Measurements from ENCODE around the gene CAMK2D.
A peak's percentile ranks its signal among the peaks of the same experiment; 100 is the strongest.
"Not testable (repeated sequence)": the region's sequence is repeated elsewhere in the genome, so short reads cannot be mapped to it uniquely, and the experiment has no call there.

CAMK2D gene

GRCh38 chr4:113766882-113767281, 5.3 kb upstream of the CAMK2D start:
- DNase-seq (ENCODE audit: insufficient read length, low spot score), result no peak
- FAIRE-seq, result no peak
- TF ChIP-seq POU2F2 (IDR thresholded peaks at IDR 0.05; ENCODE audit: low read depth, low read length) (no peak), POLR2A (IDR thresholded peaks at IDR 0.05; ENCODE audit: low read depth, low read length) (no peak), PAX5 (IDR thresholded peaks at IDR 0.05; ENCODE audit: insufficient read depth, low read length, severe bottlenecking) (no peak), POLR2AphosphoS5 (IDR thresholded peaks at IDR 0.05; ENCODE audit: low read depth, low read length) (no peak), SPI1 (IDR thresholded peaks at IDR 0.05; ENCODE audit: low read depth, low read length) (no peak), TAF1 (IDR thresholded peaks at IDR 0.05; ENCODE audit: low read depth, low read length) (no peak)

DNA sequence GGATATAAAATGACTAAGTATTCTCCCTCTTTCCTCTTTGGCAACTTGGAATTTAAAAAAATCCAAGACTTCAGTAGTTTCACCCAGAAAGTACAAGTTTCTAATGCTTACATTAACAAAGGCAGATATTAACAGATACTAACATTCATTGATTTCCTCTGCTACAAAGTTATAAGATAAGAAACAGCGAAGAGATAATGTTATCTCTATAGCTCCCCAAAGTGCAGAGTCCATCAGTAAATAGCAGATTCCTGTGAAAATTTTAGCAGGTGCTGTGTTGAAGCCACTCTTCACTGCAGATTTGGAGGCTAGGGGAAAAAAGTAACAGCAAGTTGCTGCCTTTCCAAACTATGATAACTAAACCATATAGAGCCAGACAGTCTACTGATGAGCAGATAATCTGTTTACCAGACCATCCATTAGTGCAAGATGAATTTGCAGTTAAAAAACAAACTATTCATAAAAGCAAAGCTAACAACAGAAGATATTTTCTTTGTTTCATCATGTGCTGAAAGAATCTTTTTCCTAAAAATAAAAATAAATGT, 3.3 kb upstream of the CAMK2D start:
- TF ChIP-seq PAX5 (IDR thresholded peaks at IDR 0.05; ENCODE audit: insufficient read depth, low read length, severe bottlenecking) (no peak), POLR2A (IDR thresholded peaks at IDR 0.05; ENCODE audit: low read depth, low read length) (no peak), SPI1 (IDR thresholded peaks at IDR 0.05; ENCODE audit: low read depth, low read length) (no peak), POLR2AphosphoS5 (IDR thresholded peaks at IDR 0.05; ENCODE audit: low read depth, low read length) (no peak), TAF1 (IDR thresholded peaks at IDR 0.05; ENCODE audit: low read depth, low read length) (no peak), POU2F2 (IDR thresholded peaks at IDR 0.05; ENCODE audit: low read depth, low read length) (no peak)
- no peak for DNase-seq (ENCODE audit: insufficient read length, low spot score)
- FAIRE-seq, result no peak

DNA sequence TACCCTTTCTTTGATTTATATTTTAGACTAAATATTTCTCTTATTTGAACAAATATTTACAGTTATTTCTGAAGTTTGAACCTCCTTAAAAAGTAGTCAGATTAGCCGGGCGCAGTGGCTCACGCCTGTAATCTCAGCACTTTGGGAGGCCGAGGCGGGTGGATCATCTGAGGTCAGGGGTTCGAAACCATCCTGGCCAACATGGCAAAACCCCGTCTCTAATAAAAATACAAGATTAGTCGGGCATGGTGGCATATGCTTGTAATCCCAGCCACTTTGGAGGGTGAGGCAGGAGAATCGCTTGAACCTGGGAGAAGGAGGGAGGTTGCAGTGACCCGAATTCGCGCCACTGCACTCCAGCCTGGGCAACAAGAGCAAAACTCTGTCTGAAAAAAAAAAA, 2.4 kb upstream of the CAMK2D start:
- not testable (repeated sequence) for DNase-seq (ENCODE audit: insufficient read length, low spot score); FAIRE-seq

DNA sequence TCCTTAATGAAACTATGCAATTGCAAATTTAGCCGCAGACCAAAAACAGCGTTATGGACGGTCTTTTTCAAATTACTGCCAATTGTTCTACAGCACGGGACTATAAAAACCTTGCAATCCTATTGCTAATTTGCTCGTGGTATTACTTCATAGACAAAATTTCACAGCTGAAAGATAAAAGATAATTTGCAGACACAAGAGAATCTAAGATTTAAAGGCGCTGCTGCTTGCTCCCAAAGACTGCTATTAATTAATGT, 1.4 kb upstream of the CAMK2D start:
- no peak for DNase-seq (ENCODE audit: insufficient read length, low spot score)
- no peak for FAIRE-seq
- no peak for TF ChIP-seq PAX5 (IDR thresholded peaks at IDR 0.05; ENCODE audit: insufficient read depth, low read length, severe bottlenecking)
- no peak for TF ChIP-seq SPI1 (IDR thresholded peaks at IDR 0.05; ENCODE audit: low read depth, low read length)
- TF ChIP-seq TAF1 (IDR thresholded peaks at IDR 0.05; ENCODE audit: low read depth, low read length), result no peak
- TF ChIP-seq POLR2AphosphoS5 (IDR thresholded peaks at IDR 0.05; ENCODE audit: low read depth, low read length), result no peak
- no peak for TF ChIP-seq POLR2A (IDR thresholded peaks at IDR 0.05; ENCODE audit: low read depth, low read length)
- TF ChIP-seq POU2F2 (IDR thresholded peaks at IDR 0.05; ENCODE audit: low read depth, low read length), result no peak

DNA sequence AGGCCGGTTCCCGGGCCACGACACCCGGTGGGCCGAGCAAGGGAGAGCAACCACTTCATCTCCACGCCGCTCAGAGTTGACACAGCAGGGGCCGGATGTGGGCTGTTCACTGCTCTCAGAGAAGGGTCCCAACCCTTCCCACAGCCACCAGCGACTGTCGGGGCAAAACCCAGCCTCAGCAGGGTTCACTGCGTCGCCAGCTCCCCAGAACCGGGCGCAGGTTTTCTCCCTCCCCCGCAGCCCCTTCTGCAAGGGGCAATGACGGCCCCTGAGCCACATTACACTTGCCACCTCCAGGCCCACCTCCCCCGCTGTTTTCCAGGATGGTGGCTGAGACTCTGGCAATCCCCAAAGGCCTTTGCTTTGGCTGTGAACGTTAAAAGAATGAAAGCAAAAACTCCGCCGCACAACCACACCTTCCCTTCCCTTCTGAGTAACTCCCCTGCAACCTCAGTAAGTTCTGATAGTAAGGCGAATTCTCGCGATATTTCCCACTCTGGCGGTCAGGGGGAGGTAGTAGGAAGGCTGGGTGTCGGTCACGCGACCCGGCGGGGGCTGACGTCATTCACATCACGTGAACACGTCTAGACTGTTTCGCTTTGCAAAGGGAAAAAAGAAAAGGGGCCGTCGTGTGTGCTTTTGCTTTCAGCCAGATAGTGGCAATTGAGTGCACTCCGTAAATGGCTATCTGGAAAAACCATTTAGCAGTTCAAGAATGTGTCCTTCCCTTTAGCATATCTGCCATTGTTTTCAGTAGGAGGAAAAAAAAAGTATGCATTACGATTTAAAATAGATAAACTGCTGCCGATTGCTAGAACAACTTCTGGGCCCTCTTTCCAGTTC, 869 bp upstream of the CAMK2D start:
- DNase-seq (ENCODE audit: insufficient read length, low spot score), result peak; percentile 47
- TF ChIP-seq POLR2A (IDR thresholded peaks at IDR 0.05; ENCODE audit: low read depth, low read length) (peak; percentile 85), POLR2AphosphoS5 (IDR thresholded peaks at IDR 0.05; ENCODE audit: low read depth, low read length) (peak; percentile 77), POU2F2 (IDR thresholded peaks at IDR 0.05; ENCODE audit: low read depth, low read length) (no peak; the same call in none of the 2 replicates), PAX5 (IDR thresholded peaks at IDR 0.05; ENCODE audit: insufficient read depth, low read length, severe bottlenecking) (no peak), TAF1 (IDR thresholded peaks at IDR 0.05; ENCODE audit: low read depth, low read length) (peak; percentile 90), SPI1 (IDR thresholded peaks at IDR 0.05; ENCODE audit: low read depth, low read length) (peak; percentile 27; the same call in 1 of the 2 replicates)
- peak; percentile 99 for FAIRE-seq

DNA sequence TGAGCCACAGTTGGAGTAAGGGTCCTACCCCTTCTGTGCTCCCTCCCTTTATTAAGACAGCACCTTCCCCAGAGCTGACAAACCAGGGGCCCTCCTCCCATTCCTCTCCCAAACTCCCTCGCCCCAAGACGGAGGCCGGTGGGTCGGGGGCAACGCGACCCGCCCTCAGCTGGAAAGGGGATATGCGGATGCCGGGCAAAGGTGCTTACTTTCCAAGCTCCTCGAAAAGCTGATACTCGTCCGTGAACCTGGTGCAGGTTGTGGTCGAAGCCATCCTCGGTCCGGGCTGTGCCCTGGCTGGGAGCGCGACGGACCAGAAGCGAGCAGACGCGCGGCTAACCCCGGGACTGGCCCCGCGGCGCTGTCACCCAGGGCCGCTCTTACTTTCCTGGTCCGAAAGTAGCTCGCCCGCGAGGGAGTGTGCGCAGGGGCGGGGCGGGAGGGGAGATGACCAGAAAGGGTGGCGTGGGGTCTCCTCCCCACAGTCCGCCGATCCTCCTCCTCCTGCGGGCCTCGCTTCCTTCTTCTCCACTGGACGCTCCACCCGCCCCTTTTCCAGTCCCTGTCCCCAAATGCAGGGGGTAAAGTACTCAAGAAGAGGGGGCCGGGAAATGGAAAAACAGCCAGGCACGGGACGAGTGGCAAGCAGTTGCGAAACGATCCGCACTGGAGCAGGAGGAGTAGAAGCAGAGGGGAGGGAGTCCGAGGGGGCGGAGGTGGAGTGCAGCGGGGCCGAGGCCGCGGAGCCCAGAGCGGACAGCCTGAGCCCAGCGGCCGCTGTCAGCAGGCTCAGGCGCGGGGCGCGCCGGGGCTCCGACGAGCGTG, 531 bp downstream of the CAMK2D start:
- DNase-seq (ENCODE audit: insufficient read length, low spot score) (peak; percentile 28), FAIRE-seq (peak; percentile 86)
- TF ChIP-seq TAF1 (IDR thresholded peaks at IDR 0.05; ENCODE audit: low read depth, low read length) (peak; percentile 6; the same call in 1 of the 2 replicates), PAX5 (IDR thresholded peaks at IDR 0.05; ENCODE audit: insufficient read depth, low read length, severe bottlenecking) (no peak)

GRCh38 chr4:113760094-113760794, 1.3 kb downstream of the CAMK2D start:
- TF ChIP-seq POU2F2 (IDR thresholded peaks at IDR 0.05; ENCODE audit: low read depth, low read length), result no peak
- peak; percentile 71 for TF ChIP-seq SPI1 (IDR thresholded peaks at IDR 0.05; ENCODE audit: low read depth, low read length)
- no peak for TF ChIP-seq POLR2A (IDR thresholded peaks at IDR 0.05; ENCODE audit: low read depth, low read length)
- no peak for TF ChIP-seq PAX5 (IDR thresholded peaks at IDR 0.05; ENCODE audit: insufficient read depth, low read length, severe bottlenecking)
- DNase-seq (ENCODE audit: insufficient read length, low spot score), result no peak
- no peak for FAIRE-seq

GRCh38 chr4:113759696-113760093, 1.8 kb downstream of the CAMK2D start:
- FAIRE-seq (no peak), DNase-seq (ENCODE audit: insufficient read length, low spot score) (no peak)
- no peak for TF ChIP-seq TAF1 (IDR thresholded peaks at IDR 0.05; ENCODE audit: low read depth, low read length)
- no peak for TF ChIP-seq POU2F2 (IDR thresholded peaks at IDR 0.05; ENCODE audit: low read depth, low read length)
- no peak for TF ChIP-seq PAX5 (IDR thresholded peaks at IDR 0.05; ENCODE audit: insufficient read depth, low read length, severe bottlenecking)

- FAIRE-seq, result no peak
- DNase-seq (ENCODE audit: insufficient read length, low spot score), result no peak
- TF ChIP-seq POLR2A (IDR thresholded peaks at IDR 0.05; ENCODE audit: low read depth, low read length), result no peak
- TF ChIP-seq POU2F2 (IDR thresholded peaks at IDR 0.05; ENCODE audit: low read depth, low read length), result no peak
- TF ChIP-seq PAX5 (IDR thresholded peaks at IDR 0.05; ENCODE audit: insufficient read depth, low read length, severe bottlenecking), result no peak
- TF ChIP-seq TAF1 (IDR thresholded peaks at IDR 0.05; ENCODE audit: low read depth, low read length), result no peak
- no peak for TF ChIP-seq POLR2AphosphoS5 (IDR thresholded peaks at IDR 0.05; ENCODE audit: low read depth, low read length)
- no peak for TF ChIP-seq SPI1 (IDR thresholded peaks at IDR 0.05; ENCODE audit: low read depth, low read length)
These were observed 3.2 kb downstream of the CAMK2D start for GRCh38 chr4:113758372-113758771.
